WTC11 (cell line): ENCODE results near the gene GNG14.

ENCODE experiments used
- ATF1 ChIP-seq: sonication (generic); formaldehyde crosslinking; IDR thresholded peaks from 2 replicates; pipeline ENCODE4 v1.8.1; 2023; ENCODE audit warnings: mild to moderate bottlenecking, moderate library complexity, missing genetic modification reagents
- ATF3 ChIP-seq: sonication (generic); formaldehyde crosslinking; conservative IDR thresholded peaks from 2 replicates; pipeline ENCODE4 v1.8.1; 2022; ENCODE audit warnings: mild to moderate bottlenecking, missing genetic modification reagents
- CREM ChIP-seq: sonication (generic); formaldehyde crosslinking; IDR thresholded peaks from 2 replicates; pipeline ENCODE4 v1.8.1; 2022; ENCODE audit warnings: mild to moderate bottlenecking, missing genetic modification reagents, moderate library complexity
- CTCF ChIP-seq: fragments of 200-600 bp; IDR thresholded peaks from 2 replicates; pipeline ENCODE4 v1.8.0; 2022; ENCODE audit warnings: antibody characterized with exemption
- E2F4 ChIP-seq: sonication (generic); formaldehyde crosslinking; IDR thresholded peaks from 2 replicates; pipeline ENCODE4 v1.8.1; 2022; ENCODE audit warnings: low read depth, mild to moderate bottlenecking, moderate library complexity, missing genetic modification reagents, borderline replicate concordance
- FOXK1 ChIP-seq: sonication (generic); formaldehyde crosslinking; IDR thresholded peaks from 2 replicates; pipeline ENCODE4 v1.8.0; 2022; ENCODE audit warnings: mild to moderate bottlenecking, moderate library complexity, missing genetic modification reagents
- HMGXB4 ChIP-seq: sonication (generic); formaldehyde crosslinking; IDR thresholded peaks from 2 replicates; pipeline ENCODE4 v1.8.1; 2023; ENCODE audit warnings: mild to moderate bottlenecking, moderate library complexity, missing genetic modification reagents
- NFYB ChIP-seq: sonication (generic); formaldehyde crosslinking; conservative IDR thresholded peaks from 2 replicates; pipeline ENCODE4 v1.8.0; 2022; ENCODE audit warnings: low read depth, missing genetic modification reagents
- TEAD4 ChIP-seq: sonication (generic); formaldehyde crosslinking; IDR thresholded peaks from 2 replicates; pipeline ENCODE4 v1.8.0; 2022; ENCODE audit warnings: mild to moderate bottlenecking, missing genetic modification reagents
- TP53 ChIP-seq: sonication (generic); formaldehyde crosslinking; IDR thresholded peaks from 2 replicates; pipeline ENCODE4 v1.8.1; 2023; ENCODE audit warnings: mild to moderate bottlenecking, missing genetic modification reagents
- USF1 ChIP-seq: sonication (generic); formaldehyde crosslinking; IDR thresholded peaks from 2 replicates; pipeline ENCODE4 v1.8.0; 2022; ENCODE audit warnings: mild to moderate bottlenecking, missing genetic modification reagents
- ZBTB21 ChIP-seq: sonication (generic); formaldehyde crosslinking; IDR thresholded peaks from 2 replicates; pipeline ENCODE4 v1.8.1; 2023; ENCODE audit warnings: mild to moderate bottlenecking, missing genetic modification reagents, borderline replicate concordance
- ZNF416 ChIP-seq: fragments of 250-450 bp; sonication (Bioruptor Pico); IDR thresholded peaks from 2 replicates; pipeline ENCODE4 v1.9.0; 2021; ENCODE audit warnings: mild to moderate bottlenecking, inconsistent platforms
- ZNF423 ChIP-seq: fragments of 250-450 bp; sonication (Bioruptor Pico); IDR thresholded peaks from 2 replicates; pipeline ENCODE4 v2.1.2; 2022; ENCODE audit warnings: mild to moderate bottlenecking, moderate library complexity

GRCh38 chr19:12649941-12650340 is 37.9 kb upstream of the GNG14 start:
- TF ChIP-seq CTCF, result no peak
- TF ChIP-seq ZBTB21 (CRISPR knock-in tag), result no peak
- TF ChIP-seq USF1 (CRISPR knock-in tag), result no peak
- no peak for TF ChIP-seq FOXK1
- TF ChIP-seq CREM (CRISPR knock-in tag), result no peak
- no peak for TF ChIP-seq ATF1 (CRISPR knock-in tag)
- no peak for TF ChIP-seq TEAD4
- TF ChIP-seq HMGXB4 (CRISPR knock-in tag), result no peak
- no peak for TF ChIP-seq ATF3 (CRISPR knock-in tag)
- no peak for TF ChIP-seq NFYB (CRISPR knock-in tag)
- TF ChIP-seq TP53 (CRISPR knock-in tag), result no peak
- no peak for TF ChIP-seq ZNF423 (CRISPR knock-in tag)
- TF ChIP-seq E2F4 (CRISPR knock-in tag), result no peak
- TF ChIP-seq ZNF416 (CRISPR knock-in tag), result no peak
